ENCODE measurements around the gene KRT9.
"Not testable (repeated sequence)": the region's sequence is repeated elsewhere in the genome, so short reads cannot be mapped to it uniquely, and the experiment has no call there.

KRT9 gene

GRCh38 chr17:41542786-41543185 is 29.1 kb downstream of the KRT9 start:
- not testable (repeated sequence) for DNase-seq

GRCh38 chr17:41542357-41542756 is 29.5 kb downstream of the KRT9 start:
- DNase-seq, result no peak

- no peak for DNase-seq
Observed at GRCh38 chr17:41540921-41541625, 30.8 kb downstream of the KRT9 start.

- peak; percentile 91 for DNase-seq
Observed at GRCh38 chr17:41539979-41540701, 31.7 kb downstream of the KRT9 start.

- DNase-seq, result no peak
Observed at GRCh38 chr17:41539071-41539492, 32.8 kb downstream of the KRT9 start.

GRCh38 chr17:41538565-41538991 is 33.3 kb downstream of the KRT9 start:
- no peak for DNase-seq

- DNase-seq, result no peak
Observed at GRCh38 chr17:41537990-41538389, 33.9 kb downstream of the KRT9 start.

- no peak for DNase-seq
Observed at GRCh38 chr17:41537614-41537954, 34.3 kb downstream of the KRT9 start.

GRCh38 chr17:41536741-41537613 is 34.9 kb downstream of the KRT9 start:
- DNase-seq, result no peak

GRCh38 chr17:41535764-41536481 is 35.9 kb downstream of the KRT9 start:
- DNase-seq, result no peak

- no peak for DNase-seq
Observed at GRCh38 chr17:41534899-41535546, 36.8 kb downstream of the KRT9 start.

GRCh38 chr17:41533613-41534012 is 38.2 kb downstream of the KRT9 start:
- DNase-seq, result no peak

GRCh38 chr17:41532947-41533570 is 38.8 kb downstream of the KRT9 start:
- no peak for DNase-seq

GRCh38 chr17:41531993-41532392 is 39.9 kb downstream of the KRT9 start:
- no peak for DNase-seq

GRCh38 chr17:41530062-41531048 is 41.5 kb downstream of the KRT9 start:
- no peak for DNase-seq

GRCh38 chr17:41529491-41529915 is 42.4 kb downstream of the KRT9 start:
- peak; percentile 85 for DNase-seq

- DNase-seq, result peak; percentile 81
Observed at GRCh38 chr17:41528959-41529353, 42.9 kb downstream of the KRT9 start.

GRCh38 chr17:41527063-41528023 is 44.5 kb downstream of the KRT9 start:
- no peak for DNase-seq

- no peak for DNase-seq
Observed at GRCh38 chr17:41524261-41524660, 47.6 kb downstream of the KRT9 start.

Measured in DMS153 (cell line).